SK-N-SH (cell line): ENCODE results near the gene LMF1. TPM values are rescaled to one million over a fixed set of nuclear protein-coding genes. Genes with fewer than 3 reads are reported as not detected.

Experiments used
- CTCF ChIA-PET: fragments of 300-600, 350-600 bp; formaldehyde crosslinking; extraction: SDS; loops from one replicate; lab custom pipeline; 2021; lab: Yijun Ruan, JAX
- POLR2A ChIA-PET: fragments of 350-600 bp; sonication (Branson Sonifier 250); formaldehyde crosslinking; extraction: SDS; loops from one replicate; lab custom pipeline; 2020; ENCODE audit warnings: antibody characterized with exemption, inconsistent platforms; lab: Yijun Ruan, JAX
- DNase-seq: peaks from one replicate; pipeline ENCODE4 v3.0.0; 2012
- H2AFZ ChIP-seq: fragments of 200-600 bp; sonication (generic); 2 replicates; pipeline ENCODE4 v1.8.1; 2016; ENCODE audit warnings: antibody characterized with exemption, mild to moderate bottlenecking, low read depth
- H3F3A ChIP-seq: fragments of 200-600 bp; sonication (generic); replicated peaks from 2 replicates; pipeline ENCODE3; 2016; ENCODE audit warnings: antibody characterized with exemption, mild to moderate bottlenecking; ENCODE audit not compliant: insufficient read depth
- H3K27ac ChIP-seq, 2 experiments: fragments of 200-500 bp in 1 of 2; fragments of 200-600 bp in 1 of 2; sonication (Bioruptor generic) in 1 of 2; sonication (generic), shearing (Covaris generic) in 1 of 2; 2 replicates each; pipeline versions ENCODE4 v1.5.1 to v1.6.1; 2014 to 2016; ENCODE audit warnings: low read depth in 2 of 2, inconsistent platforms in 1 of 2, low read length in 1 of 2, mild to moderate bottlenecking in 1 of 2, mixed read lengths in 1 of 2
- H3K27me3 ChIP-seq: fragments of 200-600 bp; sonication (generic), shearing (Covaris generic); 2 replicates; pipeline ENCODE4 v1.6.1; 2016; ENCODE audit warnings: mixed run types; ENCODE audit not compliant: insufficient read depth
- H3K36me3 ChIP-seq, 2 experiments: fragments of 200-500 bp in 1 of 2; fragments of 200-600 bp in 1 of 2; sonication (Bioruptor generic) in 1 of 2; sonication (generic) in 1 of 2; replicated peaks in 1 of 2; 2 replicates each; pipeline versions ENCODE3 to v1.5.1; 2014 to 2016; ENCODE audit warnings: low read length in 1 of 2, mild to moderate bottlenecking in 1 of 2; ENCODE audit not compliant: insufficient read depth in 2 of 2, control insufficient read depth in 1 of 2
- H3K4me1 ChIP-seq, 2 experiments: fragments of 200-500 bp in 1 of 2; fragments of 200-600 bp in 1 of 2; sonication (Bioruptor generic) in 1 of 2; sonication (generic), shearing (Covaris generic) in 1 of 2; 2 replicates each; pipeline versions ENCODE4 v1.5.1 to v1.6.1; 2014 to 2016; ENCODE audit warnings: low read depth in 1 of 2, low read length in 1 of 2, mixed run types in 1 of 2; ENCODE audit not compliant: insufficient read depth in 2 of 2, control insufficient read depth in 1 of 2
- H3K4me2 ChIP-seq: fragments of 200-600 bp; sonication (generic), shearing (Covaris generic); 2 replicates; pipeline ENCODE4 v1.6.1; 2017; ENCODE audit warnings: mixed run types
- H3K4me3 ChIP-seq, 2 experiments: fragments of 200-500 bp in 1 of 2; fragments of 200-600 bp in 1 of 2; sonication (Bioruptor generic) in 1 of 2; sonication (generic), shearing (Covaris generic) in 1 of 2; 2 replicates each; pipeline versions ENCODE4 v1.5.1 to v1.8.1; 2014 to 2016; ENCODE audit warnings: low read depth in 2 of 2, inconsistent platforms in 1 of 2, low read length in 1 of 2, mild to moderate bottlenecking in 1 of 2, mixed read lengths in 1 of 2, moderate library complexity in 1 of 2
- H3K79me2 ChIP-seq: fragments of 200-600 bp; sonication (generic); 2 replicates; pipeline ENCODE4 v1.8.1; 2017; ENCODE audit warnings: mild to moderate bottlenecking; ENCODE audit not compliant: insufficient read depth
- H3K9ac ChIP-seq: fragments of 200-600 bp; sonication (generic); 2 replicates; pipeline ENCODE4 v1.6.1; 2017; ENCODE audit warnings: mixed run types
- H3K9me2 ChIP-seq: fragments of 200-600 bp; sonication (generic); 2 replicates; pipeline ENCODE4 v1.6.1; 2017; ENCODE audit warnings: mixed run types
- H3K9me3 ChIP-seq: fragments of 200-600 bp; sonication (generic); 2 replicates; pipeline ENCODE4 v1.6.1; 2017; ENCODE audit warnings: mixed run types, mild to moderate bottlenecking, moderate library complexity
- H4K20me1 ChIP-seq: fragments of 200-600 bp; sonication (generic); 2 replicates; pipeline ENCODE4 v1.6.1; 2017; ENCODE audit warnings: mild to moderate bottlenecking, mixed run types; ENCODE audit not compliant: insufficient read depth
- ELF1 ChIP-seq: IDR thresholded peaks from 2 replicates; pipeline ENCODE4 v1.4.0; 2012
- FOXM1 ChIP-seq: IDR thresholded peaks from 2 replicates; pipeline ENCODE4 v1.4.0; 2012; ENCODE audit warnings: low read depth, mild to moderate bottlenecking
- JUND ChIP-seq: IDR thresholded peaks from 2 replicates; pipeline ENCODE4 v1.4.0; 2012
- MXI1 ChIP-seq: IDR thresholded peaks from 2 replicates; pipeline ENCODE4 v1.6.1; 2012; ENCODE audit warnings: mild to moderate bottlenecking, low read depth, low read length, improper control_type of control experiment
- NRF1 ChIP-seq: IDR thresholded peaks from 2 replicates; pipeline ENCODE4 v1.6.1; 2012; ENCODE audit warnings: low read depth, mild to moderate bottlenecking, low read length
- POLR2AphosphoS5 ChIP-seq: IDR thresholded peaks from 2 replicates; pipeline ENCODE4 v1.6.1; 2012; ENCODE audit warnings: low read depth, low read length
- REST ChIP-seq: IDR thresholded peaks from 2 replicates; pipeline ENCODE4 v1.6.1; 2012; ENCODE audit warnings: mild to moderate bottlenecking, low read depth, low read length, moderate library complexity
- RXRA ChIP-seq: IDR thresholded peaks from 2 replicates; pipeline ENCODE4 v1.4.0; 2012; ENCODE audit warnings: low read depth, mild to moderate bottlenecking, borderline replicate concordance
- SIN3A ChIP-seq: IDR thresholded peaks from 2 replicates; pipeline ENCODE4 v1.6.1; 2012; ENCODE audit warnings: low read depth, mild to moderate bottlenecking, low read length, moderate library complexity, borderline replicate concordance
- SMC3 ChIP-seq: IDR thresholded peaks from 2 replicates; pipeline ENCODE4 v1.6.1; 2012; ENCODE audit warnings: low read depth, low read length, improper control_type of control experiment
- TAF1 ChIP-seq: IDR thresholded peaks from 2 replicates; pipeline ENCODE4 v1.6.1; 2012; ENCODE audit warnings: low read depth, mild to moderate bottlenecking, low read length, moderate library complexity, borderline replicate concordance
- TCF12 ChIP-seq: IDR thresholded peaks from 2 replicates; pipeline ENCODE4 v1.4.0; 2012
- USF1 ChIP-seq: IDR thresholded peaks from 2 replicates; pipeline ENCODE4 v1.4.0; 2012; ENCODE audit warnings: low read depth, borderline replicate concordance
- YY1 ChIP-seq: IDR thresholded peaks from 2 replicates; pipeline ENCODE4 v1.4.0; 2012; ENCODE audit warnings: low read depth, mild to moderate bottlenecking
- ZBTB33 ChIP-seq: IDR thresholded peaks from 2 replicates; pipeline ENCODE4 v1.4.0; 2012; ENCODE audit warnings: low read depth, borderline replicate concordance
- WGBS: methylation state at CpG from one replicate; pipeline ENCODE4 v1.1.6; 2017; ENCODE audit warnings: low lambda C conversion rate; 5-methylcytosine and 5-hydroxymethylcytosine counted together
- polyA plus RNA-seq, 3 experiments: library from polyadenylated mRNA; depleted of rRNA; stranded (reverse); fragments of >200 nt; gene quantifications; 2 replicates each; pipeline ENCODE4 v1.2.3, GENCODE V29; 2012

Gene LMF1
- polyA plus RNA-seq, 1 of the 3 experiments (the other 2 are of a cell fraction), result 5.7 TPM

GRCh38 chr16:894136-894535, 76.6 kb downstream of the LMF1 start:
- no peak overlapping the region for H2AFZ ChIP-seq
- no peak overlapping the region for H3K4me3 ChIP-seq
- no peaks in the 10 kb centered on the region for H3K9me2 ChIP-seq
- 73% methylated on average over 27 of the region's 27 CpGs for WGBS
- H4K20me1 ChIP-seq, result no peaks in the 10 kb centered on the region
- no peaks in the 10 kb centered on the region for H3K36me3 ChIP-seq
- ChIA-PET POLR2A (no interaction called here), CTCF (no interaction called here)
- TF ChIP-seq TAF1, result no peak
- no peak for TF ChIP-seq POLR2AphosphoS5
- no peak for TF ChIP-seq FOXM1
- no peak for TF ChIP-seq TCF12
- no peak for TF ChIP-seq NRF1
- no peak for TF ChIP-seq MXI1
- TF ChIP-seq SIN3A, result no peak
- no peak for TF ChIP-seq SMC3
- TF ChIP-seq ELF1, result no peak
- TF ChIP-seq ZBTB33, result no peak
- no peak for TF ChIP-seq YY1
- TF ChIP-seq JUND, result no peak
- no peak for TF ChIP-seq USF1
- TF ChIP-seq REST, result no peak
- no peak for TF ChIP-seq RXRA
- no peaks in the 10 kb centered on the region for H3K9me3 ChIP-seq
- H3K4me1 ChIP-seq, result no peaks in the 10 kb centered on the region
- H3K27ac ChIP-seq, result no peak overlapping the region
- H3K9ac ChIP-seq, result no peak overlapping the region
- H3F3A ChIP-seq, result peaks cover 2% of the 10 kb centered on the region
- H3K79me2 ChIP-seq, result no peaks in the 10 kb centered on the region
- DNase-seq, result no peak
- H3K4me2 ChIP-seq, result no peak overlapping the region
- no peaks in the 10 kb centered on the region for H3K27me3 ChIP-seq
